NCI-H1694 (cell line): ENCODE data around the gene PEAK3.

Source experiments
- DNase-seq: peaks from one replicate; lab custom pipeline; 2025; lab: John Stamatoyannopoulos, UW

The PEAK3 gene, protein sequence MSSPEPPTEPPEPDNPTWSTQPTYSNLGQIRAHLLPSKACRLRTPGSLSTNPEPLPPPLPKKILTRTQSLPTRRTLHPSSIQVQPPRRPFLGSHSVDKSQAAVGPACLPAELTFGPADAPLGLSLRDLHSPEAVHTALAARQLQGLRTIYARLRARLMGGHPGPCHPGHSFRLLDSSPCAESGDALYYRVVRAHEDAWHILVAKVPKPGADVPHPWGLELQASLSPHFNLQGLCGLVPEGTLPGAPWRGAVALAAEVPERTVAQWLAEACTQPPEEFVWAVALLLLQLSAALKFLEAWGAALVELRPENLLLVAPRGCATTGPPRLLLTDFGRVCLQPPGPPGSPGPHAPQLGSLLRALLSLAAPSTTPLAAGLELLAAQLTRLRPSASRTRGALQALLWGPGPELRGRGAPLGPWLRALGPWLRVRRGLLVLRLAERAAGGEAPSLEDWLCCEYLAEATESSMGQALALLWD

DNA sequence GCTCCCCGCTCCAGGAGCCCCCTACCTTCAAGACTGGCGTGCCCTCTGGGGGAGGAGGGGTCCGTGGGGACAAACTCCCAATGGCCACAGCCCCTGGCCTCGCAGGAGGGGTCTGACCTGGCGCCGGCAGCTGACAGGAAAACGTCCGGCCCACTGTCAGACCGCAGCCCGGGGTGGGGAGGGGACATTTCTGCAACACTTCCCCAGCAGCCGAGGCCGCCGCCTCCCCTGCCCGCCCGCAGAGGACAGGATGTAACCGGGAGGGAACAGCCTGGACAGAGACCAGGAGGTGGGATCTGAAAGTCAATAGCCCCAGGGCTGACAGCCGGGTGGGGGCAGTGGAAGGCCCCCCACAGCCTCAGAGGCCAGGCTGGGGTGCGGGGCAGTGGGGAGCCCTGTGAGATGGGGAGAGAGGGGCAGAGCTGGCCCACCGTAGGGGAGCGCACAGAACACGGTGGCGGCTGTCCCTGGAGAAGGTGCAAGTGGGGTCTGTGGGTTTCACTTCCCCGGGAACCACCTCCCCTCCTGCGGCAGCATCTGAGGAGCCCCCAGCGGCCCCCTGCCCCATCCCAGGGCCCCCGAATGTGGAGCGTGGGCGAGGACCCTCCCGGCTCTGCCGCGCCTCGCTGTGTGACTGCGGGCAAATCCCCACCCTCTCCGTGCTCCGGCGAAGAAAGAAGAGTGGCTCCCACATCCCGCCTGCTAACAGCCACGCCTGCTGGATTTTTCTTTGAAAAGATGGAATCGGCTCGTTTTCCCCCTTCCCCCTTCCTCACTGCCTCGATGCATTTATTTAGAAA lies at the start of gene PEAK3:
Gene PEAK3 (minus strand): TSS at position 114 of the 800 bp plus-strand sequence. CDS start 1,244 bp downstream, outside the sequence.
- DNase-seq: no peak

DNA sequence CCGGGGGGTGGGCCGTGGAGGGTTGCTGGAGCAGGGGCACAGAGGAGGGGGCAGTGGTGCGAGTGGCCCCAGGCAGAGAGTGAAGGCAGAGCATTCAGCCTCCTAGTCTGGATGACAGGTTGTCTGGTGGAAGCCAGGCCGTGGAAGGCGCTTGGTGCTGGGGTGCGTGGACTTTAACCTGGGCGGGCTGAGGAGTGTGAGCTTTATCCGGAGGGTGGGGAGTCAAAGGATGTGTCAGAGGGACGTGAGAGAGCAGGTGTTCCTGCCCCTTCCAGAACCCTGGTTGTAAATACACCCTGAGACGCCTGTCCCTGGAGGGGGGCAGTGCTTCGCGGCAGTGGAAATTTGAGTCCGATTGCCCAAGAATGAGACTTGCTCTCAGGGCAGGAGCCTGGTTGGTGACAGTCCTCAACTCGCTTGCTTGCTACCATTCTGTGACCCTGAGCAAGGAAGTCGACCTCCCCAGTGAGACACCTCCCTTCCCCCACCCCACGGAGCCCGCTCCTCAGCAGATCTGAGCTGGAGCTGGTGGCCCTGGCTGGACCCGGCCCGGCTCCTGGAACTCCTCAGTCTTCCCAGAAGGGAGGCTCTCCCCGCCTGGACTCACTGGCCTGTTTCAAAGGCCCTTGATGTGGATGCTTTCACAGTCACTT lies 48.8 kb upstream of the PEAK3 start:
- no peak for DNase-seq

DNA sequence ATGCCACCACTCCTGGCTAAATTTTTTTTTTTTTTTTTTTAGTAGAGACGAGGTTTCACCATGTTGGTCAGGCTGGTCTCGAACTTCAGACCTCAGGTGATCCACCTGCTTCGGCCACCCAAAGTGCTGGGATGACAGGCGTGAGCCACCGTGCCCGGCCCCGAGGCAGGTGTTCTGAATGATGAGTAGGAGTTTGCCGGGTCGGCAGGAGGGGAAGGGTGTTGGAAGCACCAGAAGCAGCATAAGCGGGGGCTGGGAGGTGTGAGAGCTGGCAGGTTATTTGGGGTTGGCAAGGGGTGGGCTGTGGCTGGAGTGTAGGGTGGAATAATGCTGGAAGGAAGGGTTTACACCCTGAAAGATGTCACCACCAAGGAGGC lies 48.3 kb upstream of the PEAK3 start:
- no peak for DNase-seq

DNA sequence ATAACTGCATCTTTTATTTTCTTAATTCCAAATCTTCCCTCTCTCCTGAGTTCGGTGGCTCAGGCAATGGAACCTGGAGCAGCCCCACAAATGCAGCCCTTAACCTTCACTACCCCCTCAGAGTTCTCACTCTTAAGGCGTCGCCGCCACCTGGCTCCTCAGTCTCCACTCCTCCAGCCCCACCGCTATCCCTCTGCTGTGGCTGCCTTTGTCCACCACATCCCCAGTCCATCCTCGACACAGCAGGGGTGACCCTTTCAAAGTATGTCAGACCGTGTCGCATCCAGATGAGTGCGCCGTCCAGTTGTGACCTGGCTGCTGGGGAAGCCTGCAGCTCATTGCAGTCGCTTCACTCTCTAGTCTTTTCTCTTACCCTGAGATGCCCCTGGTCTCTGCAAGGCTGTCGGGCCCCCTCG lies 47.5 kb upstream of the PEAK3 start:
- DNase-seq: no peak

DNA sequence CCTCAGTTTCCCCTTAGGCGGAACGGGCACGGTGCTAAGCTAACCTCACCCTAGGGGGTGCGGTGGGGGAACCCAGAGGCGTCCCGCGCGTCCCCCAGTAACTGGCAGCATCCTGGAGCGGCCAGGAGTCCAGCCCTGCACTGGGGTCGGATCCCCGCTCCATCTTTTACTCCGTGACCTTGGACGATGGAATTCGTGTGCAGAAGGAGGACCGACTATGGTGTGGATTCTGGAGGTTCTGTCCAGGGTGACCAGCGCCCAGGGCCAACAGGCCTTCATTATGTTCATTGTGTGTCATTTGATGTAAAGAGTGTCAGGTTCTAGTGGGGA lies 47.1 kb upstream of the PEAK3 start:
- no peak for DNase-seq

DNA sequence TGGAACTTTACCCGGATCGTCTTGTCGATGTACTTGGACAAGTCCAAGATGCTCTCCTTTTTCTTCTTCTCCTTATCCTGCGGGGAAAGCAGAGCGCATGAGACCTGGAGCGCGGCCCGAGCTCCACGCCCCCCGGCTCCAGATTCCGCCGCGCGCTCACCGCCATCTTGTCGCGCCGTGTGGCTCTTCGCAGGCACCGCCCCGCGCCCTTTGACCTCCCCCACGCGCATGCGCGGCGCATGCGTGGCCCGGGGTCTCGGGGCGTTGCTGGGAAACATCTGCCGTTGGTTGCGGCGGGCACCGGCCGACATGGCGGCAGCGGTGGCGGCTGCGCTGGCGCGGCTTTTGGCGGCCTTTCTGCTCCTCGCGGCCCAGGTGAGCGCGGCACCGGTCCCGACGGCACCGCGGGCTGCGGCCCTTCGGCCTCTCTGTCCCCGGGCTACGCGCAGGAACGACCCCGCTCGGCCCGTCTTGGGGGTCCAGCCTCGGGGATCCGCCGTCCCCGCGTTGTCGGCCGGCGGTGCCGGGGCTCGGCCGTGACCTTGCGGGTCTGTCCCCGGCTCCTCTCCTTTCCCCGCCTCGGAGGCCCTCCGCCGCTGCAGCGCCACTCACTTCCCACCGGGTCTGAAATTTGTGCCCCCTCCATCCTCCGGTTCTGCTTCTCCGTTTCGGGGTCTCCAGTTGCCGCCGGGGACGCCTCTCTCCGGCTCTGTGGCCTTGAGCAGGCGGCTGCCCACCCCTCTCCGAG lies 46.6 kb upstream of the PEAK3 start, which contains the start of the genes LSM7 and SPPL2B:
Gene LSM7 (minus strand): TSS at position 186 of the 748 bp plus-strand sequence. CDS start 20 bp downstream, at position 166.
Gene SPPL2B (plus strand): TSS at position 284 of the 748 bp plus-strand sequence. CDS start 26 bp downstream, at position 310.
- peak; percentile 58 for DNase-seq

DNA sequence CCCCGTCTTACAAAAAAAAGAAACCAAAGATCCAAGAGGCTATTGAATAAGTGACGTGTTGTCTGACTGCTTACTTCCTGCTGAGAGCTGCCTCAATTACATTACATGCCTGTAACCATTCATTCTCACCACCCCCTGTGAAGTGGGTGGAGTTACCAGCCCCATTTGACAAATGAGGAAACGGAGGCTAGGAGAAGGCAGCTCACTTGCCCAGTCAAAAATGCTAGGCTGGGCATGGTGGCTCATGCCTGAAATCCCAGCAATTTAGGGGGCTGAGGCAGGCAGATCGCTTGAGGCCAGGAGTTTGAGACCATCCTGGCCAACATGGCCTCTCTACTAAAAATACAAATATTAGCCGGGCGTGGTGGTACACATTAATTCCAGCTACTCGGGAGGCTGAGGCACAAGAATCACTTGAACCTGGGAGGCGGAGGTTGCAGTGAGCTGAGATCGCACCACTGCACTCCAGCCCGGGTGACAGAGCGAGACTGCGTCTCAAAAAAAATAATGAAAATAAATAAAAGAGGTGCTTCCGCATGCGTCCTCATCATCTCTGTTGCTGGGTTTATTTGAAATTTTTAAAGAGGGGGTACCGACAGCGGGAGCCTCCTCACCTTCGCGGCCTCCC lies 45.9 kb upstream of the PEAK3 start:
- DNase-seq: peak; percentile 32

DNA sequence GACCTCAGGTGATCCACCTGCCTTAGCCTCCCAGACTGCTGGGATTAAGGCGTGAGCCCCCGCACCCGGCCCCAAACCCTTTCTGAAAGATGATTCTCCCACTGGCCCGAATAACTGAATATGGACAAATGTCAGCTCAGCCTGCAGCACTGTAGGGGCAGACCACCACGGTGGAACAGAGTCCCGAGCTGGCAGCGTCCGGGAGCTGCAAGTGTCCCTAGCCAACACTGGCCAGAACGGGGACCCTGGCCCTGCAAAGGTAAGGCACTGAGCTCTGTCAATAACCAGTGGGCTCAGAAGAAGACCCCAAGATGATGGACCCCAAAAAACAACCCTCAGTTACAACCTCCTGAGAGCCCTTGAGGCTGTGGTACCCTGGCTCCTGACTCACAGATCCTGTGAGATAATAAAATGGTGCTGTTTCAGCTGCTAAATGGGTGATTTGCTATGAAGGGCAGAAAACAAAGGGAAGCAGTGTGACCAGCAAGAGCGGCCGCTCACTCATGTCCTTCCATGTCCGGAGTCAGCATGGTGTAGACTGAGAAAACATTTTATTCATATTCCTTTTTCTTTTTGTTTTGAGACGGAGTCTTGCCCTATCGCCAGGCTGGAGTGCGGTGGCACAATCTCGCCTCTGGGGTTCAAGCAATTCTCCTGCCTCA lies 44.9 kb upstream of the PEAK3 start:
- DNase-seq: no peak

DNA sequence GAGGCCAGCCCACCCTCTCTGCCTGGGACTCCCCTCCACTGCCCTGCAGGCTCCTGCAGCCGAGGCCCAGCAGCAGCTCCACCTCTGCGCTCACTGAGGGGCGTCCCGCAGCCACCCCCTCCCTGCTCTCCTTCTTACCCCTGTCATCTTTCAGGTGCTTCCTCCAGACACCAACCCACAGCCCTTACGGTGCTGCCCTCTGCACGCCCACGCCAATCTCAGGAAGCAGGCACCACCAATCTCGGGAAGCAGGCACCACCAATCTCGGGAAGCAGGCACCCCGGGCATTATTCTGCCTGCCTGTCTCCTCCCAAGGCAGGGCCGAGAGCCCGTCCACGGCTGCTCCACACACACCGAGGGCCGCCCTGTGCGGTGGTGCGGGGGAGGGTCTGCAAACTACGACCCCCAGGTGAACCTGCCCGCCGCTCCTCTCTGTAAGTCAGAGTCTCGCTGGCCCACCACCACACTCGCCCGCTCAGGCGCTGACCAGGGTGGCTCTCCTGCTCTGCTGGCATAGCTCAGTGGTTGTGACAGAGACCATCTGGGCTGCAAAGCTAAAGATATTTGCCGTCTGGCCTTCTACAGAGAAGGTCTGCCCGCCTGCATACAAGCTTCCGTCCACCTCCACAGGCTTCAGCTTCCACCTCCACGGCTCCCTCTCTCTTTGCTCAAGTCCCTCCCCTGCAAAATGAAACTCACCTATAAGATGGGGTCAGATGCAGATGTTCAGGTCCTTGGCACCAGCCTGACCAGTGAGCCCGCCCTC lies 43.5 kb upstream of the PEAK3 start:
- DNase-seq: no peak

DNA sequence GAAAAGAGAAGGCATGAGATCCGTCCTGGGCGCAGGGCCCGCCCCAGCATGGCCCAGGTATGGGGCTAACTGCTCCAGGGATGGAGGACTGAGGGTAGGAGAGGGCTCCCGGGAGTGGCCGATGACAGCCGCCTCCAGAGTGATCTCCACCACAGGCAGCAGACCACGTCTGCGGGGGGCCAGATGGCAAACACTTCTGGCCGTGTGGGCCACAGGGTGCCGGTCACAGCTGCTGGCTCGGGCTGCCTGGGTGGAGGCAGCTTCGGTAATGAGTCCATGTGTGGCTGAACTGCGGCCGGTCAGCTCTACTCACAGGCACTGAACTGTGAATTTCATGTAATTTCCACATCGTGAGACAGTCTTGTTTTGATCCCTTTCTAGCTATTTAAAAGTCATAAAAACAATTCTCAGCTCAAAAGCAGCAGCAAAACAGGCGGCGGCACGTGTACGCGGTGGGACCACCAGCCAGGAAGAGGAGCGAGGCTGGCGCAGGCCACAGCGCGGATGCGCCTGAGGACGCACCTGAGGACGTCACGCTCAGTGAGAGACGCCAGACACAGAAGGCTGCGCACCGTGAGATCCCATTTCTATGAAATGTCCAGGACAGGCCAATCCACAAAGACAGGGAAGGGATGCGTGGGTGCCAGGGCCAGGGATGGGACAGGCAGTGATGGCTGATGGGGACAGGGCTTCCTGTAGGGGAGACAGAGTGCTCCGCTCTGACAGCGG lies 42.4 kb upstream of the PEAK3 start:
- DNase-seq: no peak

DNA sequence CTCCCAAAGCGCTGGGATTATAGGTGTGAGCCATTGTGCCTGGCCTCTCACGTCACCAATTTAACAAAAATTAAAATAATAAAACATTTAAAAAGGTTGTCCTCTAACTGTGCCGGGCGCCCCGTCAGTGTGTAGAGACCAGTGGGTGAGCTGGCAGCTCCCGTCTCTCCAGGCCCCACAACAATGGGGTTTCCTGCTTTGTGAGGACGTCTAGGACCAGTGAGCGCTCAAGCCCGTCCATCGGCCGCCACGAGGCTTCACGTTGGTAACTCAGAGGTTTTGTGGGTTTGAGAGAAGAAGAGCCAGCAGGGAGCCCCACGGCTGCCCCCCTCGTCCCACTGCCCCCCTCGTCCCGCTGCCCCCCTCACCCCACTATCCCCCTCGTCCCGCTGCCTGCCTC lies 41.7 kb upstream of the PEAK3 start:
- no peak for DNase-seq

DNA sequence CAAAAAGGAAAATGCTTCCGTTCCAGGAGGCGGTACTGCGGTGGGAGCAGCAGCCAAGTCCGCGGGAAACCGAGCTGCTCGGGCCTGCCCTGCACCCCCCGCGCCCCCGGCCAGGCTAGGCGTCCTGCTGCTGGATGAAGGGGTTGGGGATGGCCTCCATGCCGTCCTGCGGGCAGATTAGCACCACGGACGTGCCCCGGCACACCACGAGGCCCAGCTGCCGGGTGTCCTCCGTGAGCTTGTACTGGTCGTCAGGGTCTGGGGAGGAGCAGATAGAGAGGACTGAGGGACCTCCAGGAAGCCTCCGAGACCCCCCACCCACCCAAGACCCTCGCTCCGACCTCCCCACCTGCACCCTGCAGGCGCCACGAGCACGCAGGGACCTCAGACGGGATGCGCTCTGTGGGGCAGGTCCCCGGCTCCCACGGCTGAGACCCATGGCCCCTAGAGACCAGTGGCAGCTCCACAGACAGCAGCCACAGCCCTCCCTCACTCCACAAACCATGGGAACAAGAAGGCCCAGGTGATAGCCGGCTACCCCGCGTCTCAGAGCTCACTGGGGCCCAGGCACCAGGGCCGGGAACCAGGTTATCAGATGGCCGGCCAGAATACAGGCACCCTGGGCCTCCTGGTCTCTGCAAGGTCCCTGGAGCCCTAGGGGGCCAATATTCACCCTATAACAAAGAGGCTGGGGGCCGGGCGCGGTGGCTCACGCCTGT lies 39.7 kb upstream of the PEAK3 start:
- DNase-seq: no peak

DNA sequence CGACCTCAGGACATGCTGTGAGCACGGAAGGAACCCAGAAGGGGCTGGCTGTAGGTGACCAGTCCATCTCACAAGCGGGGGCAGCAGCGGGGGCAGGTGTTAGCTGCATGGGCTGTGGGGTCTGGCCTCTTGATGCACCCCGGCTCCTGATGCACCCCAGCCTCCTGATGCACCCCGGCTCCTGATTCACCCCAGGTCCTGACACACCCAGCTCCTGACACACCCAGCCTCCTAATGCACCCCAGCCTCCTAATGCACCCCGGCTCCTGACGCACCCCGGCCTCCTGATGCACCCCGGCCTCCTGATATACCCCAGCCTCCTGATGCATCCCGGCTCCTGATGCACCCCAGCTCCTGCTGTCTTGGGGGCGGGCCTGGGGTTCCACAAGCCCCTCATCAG lies 39.0 kb upstream of the PEAK3 start:
- DNase-seq: no peak

DNA sequence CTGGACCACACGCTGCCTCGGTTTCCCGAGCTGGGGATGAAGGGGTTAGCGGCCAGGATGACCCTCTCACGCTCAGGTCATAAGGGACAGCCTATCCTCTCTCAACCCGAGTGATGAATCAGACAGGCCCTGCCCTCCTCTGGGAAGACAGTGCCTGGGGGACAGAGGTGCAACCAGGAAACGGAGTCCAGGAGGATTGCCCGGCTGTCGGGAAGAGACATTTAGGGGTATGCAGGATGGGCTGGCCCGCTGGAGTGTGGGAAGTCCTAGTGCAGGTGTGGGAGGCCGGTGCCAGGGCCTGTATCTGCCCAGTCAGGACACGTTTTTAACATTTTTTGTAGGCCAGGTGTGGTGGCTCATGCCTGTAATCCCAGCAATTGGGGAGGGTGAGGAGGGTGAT lies 38.1 kb upstream of the PEAK3 start:
- no peak for DNase-seq

DNA sequence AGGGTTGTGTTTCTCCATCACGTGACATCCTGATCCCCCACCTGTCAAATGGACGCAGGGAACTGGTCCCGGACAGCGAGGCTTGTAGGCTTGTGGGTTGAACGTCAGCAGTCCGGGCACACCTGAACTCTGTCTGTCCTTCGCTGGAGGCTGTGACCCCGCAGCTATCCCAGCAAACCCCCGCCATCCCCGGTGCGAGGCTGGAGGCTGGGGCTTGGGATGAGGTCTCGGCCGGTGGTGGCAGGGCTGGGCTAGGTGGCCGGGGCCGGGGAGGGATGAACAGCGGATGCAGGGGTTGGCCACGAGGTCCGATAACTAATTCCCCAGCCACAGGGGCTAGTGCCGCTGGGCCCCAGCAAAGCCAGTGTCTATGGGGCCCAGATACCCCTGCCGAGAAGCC lies 37.6 kb upstream of the PEAK3 start:
- no peak for DNase-seq

DNA sequence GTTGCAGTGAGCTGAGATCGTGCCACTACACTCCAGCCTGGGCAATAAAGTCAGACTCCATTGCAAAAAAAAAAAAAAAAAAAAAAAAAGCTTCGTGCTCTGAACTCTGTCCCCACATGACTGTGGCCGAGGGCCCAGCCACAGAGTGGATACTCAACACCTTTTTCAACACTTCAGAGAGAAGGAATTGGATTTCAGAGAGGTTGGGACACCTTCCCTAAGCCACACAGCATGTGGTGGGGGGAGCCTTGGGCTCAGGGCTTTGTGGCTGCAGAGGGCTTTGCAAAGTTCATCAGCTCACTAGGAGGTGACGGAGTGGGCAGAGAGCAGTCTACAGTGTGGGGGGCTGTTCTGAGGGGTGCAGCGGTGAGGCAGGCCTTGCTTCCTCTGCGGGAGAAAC lies 36.9 kb upstream of the PEAK3 start:
- no peak for DNase-seq

DNA sequence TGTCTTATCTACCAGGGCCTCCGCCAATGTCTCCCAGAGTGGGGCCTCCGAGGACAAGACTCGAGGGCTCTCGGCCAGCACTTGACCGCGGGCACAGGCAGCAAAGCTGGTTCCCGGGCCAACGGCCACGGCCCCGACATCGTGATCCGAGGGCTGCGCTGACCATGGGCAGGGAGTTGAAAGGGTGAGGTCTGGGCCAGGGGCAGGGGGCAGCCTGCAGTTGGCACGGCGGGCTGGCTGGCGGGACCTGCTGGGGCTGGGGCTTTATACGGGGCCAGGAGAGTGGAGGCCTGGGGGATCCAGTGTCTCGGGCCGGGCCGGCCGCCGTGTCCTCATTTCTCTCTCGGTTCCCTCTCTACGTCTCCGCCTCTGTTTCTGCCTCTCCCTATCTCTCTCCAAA lies 35.8 kb upstream of the PEAK3 start:
- DNase-seq: no peak

DNA sequence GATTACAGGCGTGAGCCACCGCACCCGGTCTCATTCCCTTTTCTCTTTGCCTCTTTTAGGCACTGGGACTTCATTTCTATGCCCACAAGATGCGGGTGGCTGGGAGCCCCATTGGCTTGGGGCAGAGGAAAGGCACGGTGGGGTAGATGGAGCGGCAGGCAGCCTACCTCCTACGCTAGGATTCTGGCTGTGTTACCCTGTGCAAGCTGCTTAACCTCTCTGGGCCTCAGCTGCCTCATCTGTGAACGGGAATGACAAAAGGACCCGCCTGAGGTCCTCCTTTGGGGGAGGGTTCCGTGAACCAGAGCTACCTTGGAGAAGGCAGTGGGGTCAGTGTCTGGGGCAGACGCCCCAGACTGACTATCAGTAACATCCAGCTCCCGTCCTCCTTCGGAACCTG lies 35.3 kb upstream of the PEAK3 start:
- DNase-seq: no peak
